Mesenchymal stem cell (in vitro differentiated cells and primary cell): ENCODE results near the gene CLSTN1.

Experiments
- DNase-seq: peaks from one replicate; pipeline ENCODE4 v3.0.0-alpha.2; 2013
- H2AFZ ChIP-seq: one replicate; pipeline ENCODE4 v1.6.1; 2013; ENCODE audit warnings: low read depth, mild to moderate bottlenecking, control low read depth, inconsistent platforms, low read length, moderate library complexity
- H2AK5ac ChIP-seq: 2 replicates; pipeline ENCODE4 v1.6.1; 2013; ENCODE audit warnings: low read length, moderate library complexity, mild to moderate bottlenecking, inconsistent platforms; ENCODE audit not compliant: severe bottlenecking
- H2BK120ac ChIP-seq: one replicate; pipeline ENCODE4 v1.6.1; 2013; ENCODE audit warnings: low read depth, mild to moderate bottlenecking, inconsistent platforms, low read length, moderate library complexity
- H2BK12ac ChIP-seq, 2 experiments: one replicate each; pipeline ENCODE4 v1.6.1; 2013; ENCODE audit warnings: inconsistent platforms in 2 of 2, low read length in 2 of 2, mild to moderate bottlenecking in 2 of 2, moderate library complexity in 2 of 2, control low read depth in 1 of 2
- H2BK15ac ChIP-seq: one replicate; pipeline ENCODE4 v1.6.1; 2013; ENCODE audit warnings: mild to moderate bottlenecking, low read depth, inconsistent platforms; ENCODE audit not compliant: poor library complexity, severe bottlenecking
- H2BK5ac ChIP-seq: 2 replicates; pipeline ENCODE4 v1.6.1; 2013; ENCODE audit warnings: low read depth, mild to moderate bottlenecking, low read length, control low read depth, inconsistent platforms; ENCODE audit not compliant: poor library complexity, severe bottlenecking
- H3K14ac ChIP-seq, 2 experiments: one replicate each; pipeline ENCODE4 v1.6.1; 2013; ENCODE audit warnings: inconsistent platforms in 2 of 2, low read length in 2 of 2, control low read depth in 1 of 2, mild to moderate bottlenecking in 1 of 2, moderate library complexity in 1 of 2
- H3K18ac ChIP-seq, 2 experiments: one replicate each; pipeline ENCODE4 v1.6.1; 2013; ENCODE audit warnings: inconsistent platforms in 2 of 2, low read length in 2 of 2, control low read depth in 1 of 2, low read depth in 1 of 2, mild to moderate bottlenecking in 1 of 2
- H3K23ac ChIP-seq, 2 experiments: one replicate each; pipeline ENCODE4 v1.6.1; 2013; ENCODE audit warnings: inconsistent platforms in 2 of 2, low read length in 2 of 2, mild to moderate bottlenecking in 2 of 2, moderate library complexity in 2 of 2, control low read depth in 1 of 2
- H3K27ac ChIP-seq: 2 replicates; pipeline ENCODE4 v1.5.1; 2013; ENCODE audit warnings: mild to moderate bottlenecking, moderate library complexity, low read length, control low read depth, inconsistent platforms; ENCODE audit not compliant: poor library complexity, severe bottlenecking
- H3K27me3 ChIP-seq, 2 experiments: 2 replicates each; pipeline versions ENCODE4 v1.6.1 to v1.7.0; 2013; ENCODE audit warnings: low read length in 2 of 2, mild to moderate bottlenecking in 2 of 2, moderate library complexity in 2 of 2, control low read depth in 1 of 2, inconsistent platforms in 1 of 2; ENCODE audit not compliant: control insufficient read depth in 1 of 2, insufficient read depth in 1 of 2
- H3K36me3 ChIP-seq, 2 experiments: 2 replicates each; pipeline versions ENCODE4 v1.6.1 to v1.7.0; 2013; ENCODE audit warnings: low read length in 2 of 2, control low read depth in 1 of 2, inconsistent platforms in 1 of 2, low read depth in 1 of 2, mild to moderate bottlenecking in 1 of 2; ENCODE audit not compliant: insufficient read depth in 2 of 2, control insufficient read depth in 1 of 2
- H3K4ac ChIP-seq, 2 experiments: one replicate each; pipeline ENCODE4 v1.6.1; 2013; ENCODE audit warnings: inconsistent platforms in 2 of 2, low read length in 2 of 2, mild to moderate bottlenecking in 2 of 2, moderate library complexity in 2 of 2, control low read depth in 1 of 2, low read depth in 1 of 2
- H3K4me1 ChIP-seq: 2 replicates; pipeline ENCODE4 v1.6.1; 2013; ENCODE audit warnings: low read depth, low read length, control low read depth; ENCODE audit not compliant: control insufficient read depth, insufficient read depth
- H3K4me2 ChIP-seq: 2 replicates; pipeline ENCODE4 v1.6.1; 2013; ENCODE audit warnings: low read length, mild to moderate bottlenecking, inconsistent platforms; ENCODE audit not compliant: poor library complexity, severe bottlenecking
- H3K4me3 ChIP-seq, 2 experiments: 2 replicates each; pipeline versions ENCODE4 v1.5.1 to v1.7.0; 2013; ENCODE audit warnings: low read length in 2 of 2, mild to moderate bottlenecking in 2 of 2, control low read depth in 1 of 2, low read depth in 1 of 2; ENCODE audit not compliant: insufficient read depth in 1 of 2
- H3K79me1 ChIP-seq: replicated peaks from 2 replicates; pipeline ENCODE4 v1.6.1; 2013; ENCODE audit warnings: mild to moderate bottlenecking, control low read depth, low read length, inconsistent platforms; ENCODE audit not compliant: poor library complexity, severe bottlenecking
- H3K9ac ChIP-seq: 2 replicates; pipeline ENCODE4 v1.7.0; 2013; ENCODE audit warnings: mild to moderate bottlenecking, low read length, moderate library complexity
- H3K9me3 ChIP-seq: 2 replicates; pipeline ENCODE4 v1.7.0; 2013; ENCODE audit warnings: mild to moderate bottlenecking, low read length; ENCODE audit not compliant: control insufficient read depth
- H4K8ac ChIP-seq: one replicate; pipeline ENCODE4 v1.6.1; 2013; ENCODE audit warnings: inconsistent platforms, mild to moderate bottlenecking, low read length, moderate library complexity
- H4K91ac ChIP-seq: one replicate; pipeline ENCODE4 v1.6.1; 2013; ENCODE audit warnings: mild to moderate bottlenecking, low read length, inconsistent platforms
- WGBS: methylation state at CpG from one replicate; pipeline ENCODE4 v1.1.7; 2013; ENCODE audit warnings: mixed read lengths; 5-methylcytosine and 5-hydroxymethylcytosine counted together

Gene CLSTN1

DNA sequence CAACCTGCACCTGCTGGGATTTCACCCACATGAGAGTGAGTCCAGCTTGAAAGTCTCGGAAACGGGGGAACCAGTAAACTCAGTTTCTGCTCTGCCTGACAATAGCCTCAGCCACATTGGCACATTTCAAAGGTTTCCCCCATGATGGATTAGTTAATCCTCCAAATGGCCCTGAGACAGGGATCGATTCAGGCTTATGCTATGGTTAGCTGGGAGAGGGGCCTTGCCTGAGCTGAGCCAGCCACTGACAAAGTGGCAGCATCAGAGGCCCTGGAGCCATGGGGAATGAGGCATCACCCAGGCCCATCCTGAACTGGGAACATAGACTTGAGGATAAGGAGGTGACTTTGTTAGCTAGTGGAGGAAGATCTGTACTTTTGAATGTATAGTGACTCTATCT, 2.9 kb upstream of the CLSTN1 start:
- Histone ChIP-seq H3K4me1 (peaks cover 23% of the 10 kb centered on the region), H3K36me3 (no peaks in the 10 kb centered on the region), H3K14ac (no peak overlapping the region), H2BK5ac (no peak overlapping the region), H3K4ac (no peak overlapping the region), H2AK5ac (peak overlapping the region; percentile 74), H3K9me3 (no peaks in the 10 kb centered on the region), H3K4me3 (no peak overlapping the region), H3K79me1 (no peaks in the 10 kb centered on the region), H2BK12ac (no peak overlapping the region), H3K9ac (no peak overlapping the region), H3K4me2 (no peak overlapping the region), H2BK15ac (no peak overlapping the region), H3K18ac (no peak overlapping the region), H4K8ac (no peak overlapping the region), H3K23ac (no peak overlapping the region), H4K91ac (no peak overlapping the region), H3K27ac (no peak overlapping the region), H2AFZ (no peak overlapping the region), H2BK120ac (no peak overlapping the region), H3K27me3 (no peaks in the 10 kb centered on the region)
- 95% methylated on average over 3 of the region's 3 CpGs for WGBS
- no peak for DNase-seq

- no peak for DNase-seq
- 93% methylated on average over 3 of the region's 3 CpGs for WGBS
Observed at GRCh38 chr1:9826087-9826486, 2.3 kb upstream of the CLSTN1 start.

GRCh38 chr1:9825093-9826074, 1.6 kb upstream of the CLSTN1 start:
- no peak overlapping the region for H4K8ac ChIP-seq
- H4K91ac ChIP-seq = no peak overlapping the region
- H2BK12ac ChIP-seq = peak overlapping the region in 1 of 2 experiments; percentile 15
- H2AFZ ChIP-seq = no peak overlapping the region
- H2BK5ac ChIP-seq = no peak overlapping the region
- peak overlapping the region in 1 of 2 experiments; percentile 22 for H3K4me3 ChIP-seq
- no peak overlapping the region for H2BK15ac ChIP-seq
- H3K4ac ChIP-seq = no peak overlapping the region
- H3K18ac ChIP-seq = peak overlapping the region in 1 of 2 experiments; percentile 30
- no peak overlapping the region for H2BK120ac ChIP-seq
- DNase-seq = peak; percentile 63
- H3K9me3 ChIP-seq = no peaks in the 10 kb centered on the region
- H3K23ac ChIP-seq = peak overlapping the region in 1 of 2 experiments; percentile 61
- H3K36me3 ChIP-seq = no peaks in the 10 kb centered on the region
- no peak overlapping the region for H3K4me2 ChIP-seq
- WGBS = 9% methylated on average over 16 of the region's 17 CpGs
- H3K27ac ChIP-seq = peak overlapping the region; percentile 35
- H3K4me1 ChIP-seq = peaks cover 21% of the 10 kb centered on the region
- no peak overlapping the region for H3K9ac ChIP-seq
- H3K79me1 ChIP-seq = peaks cover 1% of the 10 kb centered on the region
- no peak overlapping the region for H3K14ac ChIP-seq
- H2AK5ac ChIP-seq = peak overlapping the region; percentile 26
- no peaks in the 10 kb centered on the region for H3K27me3 ChIP-seq

More at GRCh38 chr1:9826087-9826486, 2.3 kb upstream of the CLSTN1 start:
- Histone ChIP-seq H4K8ac (no peak overlapping the region), H3K27ac (peak overlapping the region; percentile 35), H3K36me3 (no peaks in the 10 kb centered on the region), H3K4ac (no peak overlapping the region), H3K27me3 (no peaks in the 10 kb centered on the region), H3K79me1 (no peaks in the 10 kb centered on the region), H3K4me1 (peaks cover 22% of the 10 kb centered on the region), H2BK12ac (no peak overlapping the region), H3K4me3 (no peak overlapping the region), H2AFZ (no peak overlapping the region), H3K9ac (no peak overlapping the region), H4K91ac (no peak overlapping the region), H3K9me3 (no peaks in the 10 kb centered on the region), H3K14ac (no peak overlapping the region), H3K4me2 (no peak overlapping the region), H2BK120ac (no peak overlapping the region), H3K23ac (no peak overlapping the region), H2BK15ac (no peak overlapping the region), H2BK5ac (no peak overlapping the region), H2AK5ac (no peak overlapping the region), H3K18ac (no peak overlapping the region)

- Histone ChIP-seq H3K4me3 (peak overlapping the region; percentile 66 to 80), H2BK15ac (peak overlapping the region; percentile 97), H3K9ac (no peak overlapping the region), H3K27ac (peak overlapping the region; percentile 67), H3K18ac (no peak overlapping the region), H2BK120ac (no peak overlapping the region), H2BK12ac (no peak overlapping the region), H3K9me3 (no peaks in the 10 kb centered on the region), H2AK5ac (peak overlapping the region; percentile 11), H3K4ac (no peak overlapping the region), H3K79me1 (peaks cover 1% of the 10 kb centered on the region), H3K36me3 (no peaks in the 10 kb centered on the region), H2BK5ac (peak overlapping the region; percentile 48), H3K14ac (no peak overlapping the region), H3K23ac (no peak overlapping the region), H3K27me3 (no peaks in the 10 kb centered on the region), H4K91ac (no peak overlapping the region), H2AFZ (no peak overlapping the region), H4K8ac (no peak overlapping the region), H3K4me1 (peaks cover 21% of the 10 kb centered on the region), H3K4me2 (peak overlapping the region; percentile 100)
- no peak for DNase-seq
- 19% methylated on average over 12 of the region's 12 CpGs for WGBS
Observed at GRCh38 chr1:9824702-9825089, 931 bp upstream of the CLSTN1 start.
